Breast epithelium (tissue), 4 donors: ENCODE data around the gene SOD1. TPM values are rescaled to one million over a fixed set of nuclear protein-coding genes. Genes with fewer than 3 reads are reported as not detected.

Experiments
- DNase-seq, 2 donors: peaks; one replicate each; pipeline ENCODE4 v3.0.0-alpha.2; 2019; ENCODE audit warnings: low spot score in 2 of 2
- H3K27ac ChIP-seq, 2 donors: fragments of 200-600 bp; sonication (generic) in 1 of 2; one replicate each; pipeline ENCODE4 v1.5.1; 2016 to 2019; ENCODE audit warnings: mild to moderate bottlenecking in 1 of 2
- H3K27me3 ChIP-seq, 2 donors: fragments of 200-600 bp; sonication (generic) in 1 of 2; one replicate each; pipeline versions ENCODE4 v1.5.1 to v1.6.0; 2017 to 2019; ENCODE audit warnings: control low read depth in 1 of 2, mild to moderate bottlenecking in 1 of 2
- H3K36me3 ChIP-seq: fragments of 200-600 bp; one replicate; pipeline ENCODE4 v1.5.1; 2019
- H3K4me1 ChIP-seq, 2 donors: fragments of 200-600 bp; sonication (generic); one replicate each; pipeline ENCODE4 v1.5.1; 2016 to 2019; ENCODE audit warnings: control low read depth in 1 of 2
- H3K4me3 ChIP-seq, 3 donors: fragments of 200-600 bp; sonication (generic); 1 replicate in 2 of 3; 2 replicates in 1 of 3; pipeline ENCODE4 v1.5.1; 2016 to 2019; ENCODE audit warnings: mild to moderate bottlenecking in 3 of 3, moderate library complexity in 2 of 3
- H3K9me3 ChIP-seq, 2 donors: fragments of 200-600 bp; sonication (generic) in 1 of 2; one replicate each; pipeline ENCODE4 v1.5.1; 2016 to 2019; ENCODE audit warnings: control low read depth in 1 of 2
- CTCF ChIP-seq, 3 donors: fragments of 450-650 bp; IDR thresholded peaks; one replicate each; pipeline ENCODE4 v1.5.1; 2016 to 2017; ENCODE audit warnings: antibody characterized with exemption in 3 of 3, mild to moderate bottlenecking in 3 of 3, moderate library complexity in 3 of 3
- POLR2A ChIP-seq: fragments of 450-650 bp; IDR thresholded peaks from one replicate; pipeline ENCODE4 v1.6.1; 2016; ENCODE audit warnings: antibody characterized with exemption, mild to moderate bottlenecking, moderate library complexity
- POLR2AphosphoS5 ChIP-seq, 3 donors: sonication (generic); formaldehyde crosslinking; IDR thresholded peaks; one replicate each; pipeline ENCODE4 v1.6.1; 2017; ENCODE audit warnings: antibody characterized with exemption in 3 of 3
- intact Hi-C: fragments of 100-400 bp; cut with DNase I; formaldehyde crosslinking; loops from one replicate; pipeline ENCODE4 v1.15.1; 2023; ENCODE audit warnings: low total_unique reads
- total RNA-seq, 3 donors: library from RNA; depleted of rRNA; stranded (reverse); fragments of >200 nt; gene quantifications; one replicate each; pipeline ENCODE4 v1.1.0, GENCODE V29; 2016

SOD1 gene
- total RNA-seq, 3 donors from 2014 or later = 214 to 314 (median 218) TPM

GRCh38 chr21:31713115-31713514 lies 53.6 kb downstream of the SOD1 start:
- Histone ChIP-seq H3K9me3 (no peaks in the 10 kb centered on the region), H3K4me1 (no peaks in the 10 kb centered on the region), H3K4me3 (no peak overlapping the region), H3K27ac (no peak overlapping the region), H3K36me3 (no peaks in the 10 kb centered on the region), H3K27me3 (no peaks in the 10 kb centered on the region)
- TF ChIP-seq POLR2A = no peak
- TF ChIP-seq CTCF (IDR thresholded peaks at IDR 0.05) = no peak
- TF ChIP-seq POLR2AphosphoS5 (IDR thresholded peaks at IDR 0.05) = no peak
- intact Hi-C loops = no loop called here
- DNase-seq = no peak

- no peak for DNase-seq
- TF ChIP-seq POLR2A = no peak
- TF ChIP-seq CTCF (IDR thresholded peaks at IDR 0.05) = no peak
- TF ChIP-seq POLR2AphosphoS5 (IDR thresholded peaks at IDR 0.05) = no peak
- Histone ChIP-seq H3K27me3 (no peaks in the 10 kb centered on the region), H3K36me3 (no peaks in the 10 kb centered on the region), H3K27ac (peak overlapping the region in 1 of 2 donors; percentile 19), H3K9me3 (no peaks in the 10 kb centered on the region), H3K4me3 (no peak overlapping the region), H3K4me1 (no peaks in the 10 kb centered on the region)
- intact Hi-C loops = no loop called here
Observed at GRCh38 chr21:31713973-31714740, 54.7 kb downstream of the SOD1 start.

GRCh38 chr21:31714741-31715365 lies 55.4 kb downstream of the SOD1 start:
- Histone ChIP-seq H3K27ac (peak overlapping the region in 1 of 2 donors; percentile 19), H3K9me3 (no peaks in the 10 kb centered on the region), H3K4me1 (no peaks in the 10 kb centered on the region), H3K4me3 (no peak overlapping the region), H3K27me3 (no peaks in the 10 kb centered on the region), H3K36me3 (no peaks in the 10 kb centered on the region)
- TF ChIP-seq CTCF (IDR thresholded peaks at IDR 0.05) (no peak), POLR2A (no peak), POLR2AphosphoS5 (IDR thresholded peaks at IDR 0.05) (no peak)
- intact Hi-C loops = no loop called here
- no peak for DNase-seq

- Histone ChIP-seq H3K36me3 (no peaks in the 10 kb centered on the region), H3K4me1 (no peaks in the 10 kb centered on the region), H3K9me3 (no peaks in the 10 kb centered on the region), H3K4me3 (no peak overlapping the region), H3K27me3 (no peaks in the 10 kb centered on the region), H3K27ac (no peak overlapping the region)
- no peak for DNase-seq
- no peak for TF ChIP-seq CTCF (IDR thresholded peaks at IDR 0.05)
- no peak for TF ChIP-seq POLR2AphosphoS5 (IDR thresholded peaks at IDR 0.05)
- TF ChIP-seq POLR2A = no peak
- intact Hi-C loops = no loop called here
Observed at GRCh38 chr21:31716106-31716505, 56.6 kb downstream of the SOD1 start.

Other genes starting within 250 kb of the SOD1 start
- gene SCAF4, start 72.4 kb downstream of the SOD1 start, total RNA-seq = 10 to 100 TPM; 17.4 to 22.8 (median 18.4) TPM
- gene HUNK, start 213.3 kb downstream of the SOD1 start, total RNA-seq = 1 to 10 TPM in 2 of 3 donors, under 1 TPM in 1; 0.32 to 2.0 (median 1.3) TPM